DND-41 (cell line): Measurements from ENCODE around the gene CYP4F22.

Source experiments
- EZH2 ChIP-seq: IDR thresholded peaks from 3 replicates; pipeline ENCODE4 v1.6.1; 2012; ENCODE audit warnings: borderline replicate concordance, low read depth, mild to moderate bottlenecking, moderate library complexity, low read length, inconsistent platforms; ENCODE audit not compliant: severe bottlenecking
- TF ChIP-seq, protein P1 (sequence below): IDR thresholded peaks from 2 replicates; pipeline ENCODE4 v1.5.1; 2012; ENCODE audit warnings: borderline replicate concordance, low read length, moderate library complexity, mild to moderate bottlenecking; ENCODE audit not compliant: poor library complexity, severe bottlenecking; ENCODE audit errors: extremely low read depth

DNA sequence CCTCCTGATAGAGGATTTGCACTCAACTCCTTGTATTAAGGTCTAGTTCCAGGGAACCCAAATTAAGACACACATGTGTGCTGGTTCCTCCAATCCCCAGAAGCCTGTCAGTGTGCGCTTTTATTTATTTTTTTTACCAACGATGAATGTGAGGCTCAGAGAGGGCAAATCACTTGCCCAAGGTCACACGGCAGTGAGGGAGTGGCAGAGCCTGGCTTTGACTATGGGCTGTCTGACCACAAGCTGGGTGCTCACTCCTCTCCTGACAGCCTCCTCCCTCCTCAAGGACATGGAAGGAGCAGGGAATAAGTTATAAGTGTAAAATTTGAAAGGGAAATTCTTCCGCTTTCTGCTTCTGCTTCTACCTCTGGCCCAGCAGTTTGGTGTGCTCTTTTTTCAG lies 48.9 kb downstream of the CYP4F22 start:
- no peak for TF ChIP-seq EZH2
- TF ChIP-seq, protein P1, sequence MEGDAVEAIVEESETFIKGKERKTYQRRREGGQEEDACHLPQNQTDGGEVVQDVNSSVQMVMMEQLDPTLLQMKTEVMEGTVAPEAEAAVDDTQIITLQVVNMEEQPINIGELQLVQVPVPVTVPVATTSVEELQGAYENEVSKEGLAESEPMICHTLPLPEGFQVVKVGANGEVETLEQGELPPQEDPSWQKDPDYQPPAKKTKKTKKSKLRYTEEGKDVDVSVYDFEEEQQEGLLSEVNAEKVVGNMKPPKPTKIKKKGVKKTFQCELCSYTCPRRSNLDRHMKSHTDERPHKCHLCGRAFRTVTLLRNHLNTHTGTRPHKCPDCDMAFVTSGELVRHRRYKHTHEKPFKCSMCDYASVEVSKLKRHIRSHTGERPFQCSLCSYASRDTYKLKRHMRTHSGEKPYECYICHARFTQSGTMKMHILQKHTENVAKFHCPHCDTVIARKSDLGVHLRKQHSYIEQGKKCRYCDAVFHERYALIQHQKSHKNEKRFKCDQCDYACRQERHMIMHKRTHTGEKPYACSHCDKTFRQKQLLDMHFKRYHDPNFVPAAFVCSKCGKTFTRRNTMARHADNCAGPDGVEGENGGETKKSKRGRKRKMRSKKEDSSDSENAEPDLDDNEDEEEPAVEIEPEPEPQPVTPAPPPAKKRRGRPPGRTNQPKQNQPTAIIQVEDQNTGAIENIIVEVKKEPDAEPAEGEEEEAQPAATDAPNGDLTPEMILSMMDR: no peak
